Trophoblast cell (in vitro differentiated cells and primary cell): ENCODE results near the gene CTNNA3.

Experiments
- DNase-seq, 2 donors: peaks; one replicate each; pipeline ENCODE4 v3.0.0-alpha.2; 2016
- H2AFZ ChIP-seq: 2 replicates; pipeline ENCODE4 v1.6.1; 2013; ENCODE audit warnings: low read length, moderate library complexity, mild to moderate bottlenecking; ENCODE audit not compliant: insufficient read depth, poor library complexity
- H2AK5ac ChIP-seq: 2 replicates; pipeline ENCODE4 v1.6.1; 2013; ENCODE audit warnings: mild to moderate bottlenecking, low read length
- H2BK120ac ChIP-seq: 2 replicates; pipeline ENCODE4 v1.6.1; 2013; ENCODE audit warnings: low read length, mild to moderate bottlenecking, moderate library complexity; ENCODE audit not compliant: insufficient read depth, poor library complexity
- H2BK12ac ChIP-seq: 2 replicates; pipeline ENCODE4 v1.6.1; 2013; ENCODE audit warnings: mild to moderate bottlenecking, low read length, moderate library complexity
- H2BK5ac ChIP-seq: 2 replicates; pipeline ENCODE4 v1.6.1; 2013; ENCODE audit warnings: low read length, low read depth, moderate library complexity, mild to moderate bottlenecking; ENCODE audit not compliant: poor library complexity
- H3K14ac ChIP-seq: 2 replicates; pipeline ENCODE4 v1.6.1; 2013; ENCODE audit warnings: mild to moderate bottlenecking, low read length
- H3K18ac ChIP-seq: 2 replicates; pipeline ENCODE4 v1.6.1; 2013; ENCODE audit warnings: mild to moderate bottlenecking, low read length
- H3K23ac ChIP-seq: 2 replicates; pipeline ENCODE4 v1.6.1; 2013; ENCODE audit warnings: low read length
- H3K27ac ChIP-seq: 2 replicates; pipeline ENCODE4 v1.5.1; 2013; ENCODE audit warnings: low read depth, mild to moderate bottlenecking, inconsistent platforms, low read length, moderate library complexity
- H3K27me3 ChIP-seq: 2 replicates; pipeline ENCODE4 v1.6.1; 2013; ENCODE audit warnings: inconsistent platforms, mild to moderate bottlenecking, low read length, moderate library complexity; ENCODE audit not compliant: insufficient read depth
- H3K36me3 ChIP-seq, 2 experiments: 1 replicate in 1 of 2; 2 replicates in 1 of 2; pipeline ENCODE4 v1.6.1; 2013; ENCODE audit warnings: low read length in 2 of 2, mild to moderate bottlenecking in 2 of 2, moderate library complexity in 1 of 2; ENCODE audit not compliant: insufficient read depth in 2 of 2, control insufficient read depth in 1 of 2
- H3K4ac ChIP-seq: 2 replicates; pipeline ENCODE4 v1.6.1; 2013; ENCODE audit warnings: low read depth, mild to moderate bottlenecking, low read length, moderate library complexity
- H3K4me1 ChIP-seq, 2 experiments: 1 replicate in 1 of 2; 2 replicates in 1 of 2; pipeline ENCODE4 v1.6.1; 2013; ENCODE audit warnings: low read length in 2 of 2, mild to moderate bottlenecking in 2 of 2, moderate library complexity in 1 of 2; ENCODE audit not compliant: insufficient read depth in 2 of 2, control insufficient read depth in 1 of 2
- H3K4me2 ChIP-seq: 2 replicates; pipeline ENCODE4 v1.6.1; 2013; ENCODE audit warnings: inconsistent platforms, mild to moderate bottlenecking, low read length, moderate library complexity
- H3K4me3 ChIP-seq: 2 replicates; pipeline ENCODE4 v1.5.1; 2013; ENCODE audit warnings: mild to moderate bottlenecking, low read depth, low read length, inconsistent platforms
- H3K79me1 ChIP-seq: one replicate; pipeline ENCODE4 v1.6.1; 2013; ENCODE audit warnings: low read length
- H3K79me2 ChIP-seq: 2 replicates; pipeline ENCODE4 v1.6.1; 2013; ENCODE audit warnings: low read length, mild to moderate bottlenecking; ENCODE audit not compliant: control insufficient read depth, insufficient read depth, poor library complexity
- H3K9ac ChIP-seq: 2 replicates; pipeline ENCODE4 v1.6.1; 2013; ENCODE audit warnings: mild to moderate bottlenecking, low read length
- H3K9me3 ChIP-seq: 2 replicates; pipeline ENCODE4 v1.6.1; 2013; ENCODE audit warnings: low read depth, mild to moderate bottlenecking, control low read depth, inconsistent platforms, low read length; ENCODE audit not compliant: insufficient read depth
- H4K12ac ChIP-seq: 2 replicates; pipeline ENCODE4 v1.6.1; 2013; ENCODE audit warnings: low read depth, mild to moderate bottlenecking, low read length, moderate library complexity
- H4K8ac ChIP-seq: 2 replicates; pipeline ENCODE4 v1.6.1; 2013; ENCODE audit warnings: low read depth, mild to moderate bottlenecking, low read length, moderate library complexity
- H4K91ac ChIP-seq: one replicate; pipeline ENCODE4 v1.6.1; 2013; ENCODE audit warnings: low read depth, mild to moderate bottlenecking, low read length, moderate library complexity
- WGBS: extraction: QIAGEN DNeasy Blood & Tissue Kit; methylation state at CpG from one replicate; pipeline ENCODE4 v1.1.7; 2013; ENCODE audit warnings: missing lambda C conversion rate; ENCODE audit not compliant: insufficient read length, insufficient coverage; ENCODE audit errors: extremely low coverage; 5-methylcytosine and 5-hydroxymethylcytosine counted together

Gene CTNNA3

GRCh38 chr10:67385566-67385965 is 310.4 kb downstream of the CTNNA3 start:
- Histone ChIP-seq H2AK5ac (no peak overlapping the region), H3K27me3 (no peaks in the 10 kb centered on the region), H3K4me2 (no peak overlapping the region), H2BK12ac (no peak overlapping the region), H4K8ac (no peak overlapping the region), H4K91ac (no peak overlapping the region), H2BK5ac (no peak overlapping the region), H3K9me3 (no peaks in the 10 kb centered on the region), H3K14ac (no peak overlapping the region), H2BK120ac (no peak overlapping the region), H3K79me2 (no peaks in the 10 kb centered on the region), H3K4ac (no peak overlapping the region), H3K4me3 (no peak overlapping the region), H2AFZ (no peak overlapping the region), H3K27ac (no peak overlapping the region), H3K23ac (no peak overlapping the region), H3K4me1 (no peaks in the 10 kb centered on the region), H3K9ac (no peak overlapping the region), H3K79me1 (no peaks in the 10 kb centered on the region), H3K36me3 (no peaks in the 10 kb centered on the region), H4K12ac (no peak overlapping the region), H3K18ac (no peak overlapping the region)
- DNase-seq: no peak
- WGBS: no CpG with 5 or more reads among the region's 2 CpGs

GRCh38 chr10:67385089-67385488 is 310.9 kb downstream of the CTNNA3 start:
- no peaks in the 10 kb centered on the region for H3K27me3 ChIP-seq
- no peak overlapping the region for H4K8ac ChIP-seq
- H3K14ac ChIP-seq: no peak overlapping the region
- no peaks in the 10 kb centered on the region for H3K79me2 ChIP-seq
- no peak overlapping the region for H2BK5ac ChIP-seq
- no peak overlapping the region for H3K4ac ChIP-seq
- no peaks in the 10 kb centered on the region for H3K4me1 ChIP-seq
- H3K9ac ChIP-seq: no peak overlapping the region
- no peaks in the 10 kb centered on the region for H3K79me1 ChIP-seq
- H3K9me3 ChIP-seq: no peaks in the 10 kb centered on the region
- H2BK120ac ChIP-seq: no peak overlapping the region
- H3K27ac ChIP-seq: no peak overlapping the region
- no peak overlapping the region for H3K4me3 ChIP-seq
- H2AFZ ChIP-seq: no peak overlapping the region
- no peak overlapping the region for H3K4me2 ChIP-seq
- no peak overlapping the region for H4K12ac ChIP-seq
- no peak overlapping the region for H2BK12ac ChIP-seq
- H3K36me3 ChIP-seq: no peaks in the 10 kb centered on the region
- no peak overlapping the region for H2AK5ac ChIP-seq
- no peak overlapping the region for H3K23ac ChIP-seq
- H3K18ac ChIP-seq: no peak overlapping the region
- DNase-seq: no peak
- H4K91ac ChIP-seq: no peak overlapping the region

- no peak overlapping the region for H3K9ac ChIP-seq
Measured at GRCh38 chr10:67331121-67331910, 364.7 kb downstream of the CTNNA3 start.

GRCh38 chr10:67327626-67328535 is 368.1 kb downstream of the CTNNA3 start:
- Histone ChIP-seq H3K27ac (no peak overlapping the region), H2BK120ac (no peak overlapping the region), H3K27me3 (no peaks in the 10 kb centered on the region), H3K18ac (no peak overlapping the region), H3K79me2 (no peaks in the 10 kb centered on the region), H3K14ac (no peak overlapping the region), H3K4me3 (no peak overlapping the region), H3K79me1 (no peaks in the 10 kb centered on the region), H2BK5ac (no peak overlapping the region), H3K23ac (no peak overlapping the region), H4K8ac (no peak overlapping the region), H3K9ac (no peak overlapping the region), H3K4me1 (no peaks in the 10 kb centered on the region), H3K9me3 (peaks cover 3% of the 10 kb centered on the region), H4K91ac (no peak overlapping the region), H3K4ac (no peak overlapping the region), H4K12ac (no peak overlapping the region), H3K4me2 (no peak overlapping the region), H2AFZ (no peak overlapping the region), H3K36me3 (no peaks in the 10 kb centered on the region), H2AK5ac (no peak overlapping the region), H2BK12ac (no peak overlapping the region)
- WGBS: no CpG with 5 or more reads among the region's 9 CpGs
- DNase-seq: no peak

More at GRCh38 chr10:67331121-67331910, 364.7 kb downstream of the CTNNA3 start:
- no peak overlapping the region for H4K8ac ChIP-seq
- H2BK12ac ChIP-seq: no peak overlapping the region
- no peak overlapping the region for H2AK5ac ChIP-seq
- H4K12ac ChIP-seq: no peak overlapping the region
- no peaks in the 10 kb centered on the region for H3K4me1 ChIP-seq
- no peak overlapping the region for H3K18ac ChIP-seq
- H3K23ac ChIP-seq: no peak overlapping the region
- no peak for DNase-seq
- H3K27me3 ChIP-seq: no peaks in the 10 kb centered on the region
- H3K9me3 ChIP-seq: peaks cover 3% of the 10 kb centered on the region
- H3K4me2 ChIP-seq: no peak overlapping the region
- H2BK5ac ChIP-seq: no peak overlapping the region
- no peak overlapping the region for H3K14ac ChIP-seq
- H3K79me1 ChIP-seq: no peaks in the 10 kb centered on the region
- no peak overlapping the region for H2BK120ac ChIP-seq
- no peaks in the 10 kb centered on the region for H3K36me3 ChIP-seq
- no CpG with 5 or more reads among the region's 1 CpG for WGBS
- H3K79me2 ChIP-seq: no peaks in the 10 kb centered on the region
- H3K4ac ChIP-seq: no peak overlapping the region
- no peak overlapping the region for H2AFZ ChIP-seq
- H3K4me3 ChIP-seq: no peak overlapping the region
- no peak overlapping the region for H3K27ac ChIP-seq
- H4K91ac ChIP-seq: no peak overlapping the region
